OCI-LY1 (cell line): ENCODE measurements around the gene CDC45.

Experiments used
- H2AFZ ChIP-seq: fragments of 200-600 bp; sonication (generic), shearing (Covaris generic); 2 replicates; pipeline ENCODE4 v1.6.0; 2014; ENCODE audit warnings: antibody characterized with exemption, mild to moderate bottlenecking, low read length
- H3F3A ChIP-seq: fragments of 200-600 bp; sonication (generic), shearing (Covaris generic); 2 replicates; pipeline ENCODE4 v1.6.0; 2014; ENCODE audit warnings: mild to moderate bottlenecking, antibody characterized with exemption, low read length, moderate library complexity; ENCODE audit not compliant: insufficient read depth
- H3K27ac ChIP-seq: fragments of 200-600 bp; sonication (generic); 2 replicates; pipeline ENCODE4 v1.5.1; 2014; ENCODE audit warnings: low read length, mixed run types, mild to moderate bottlenecking, low read depth; ENCODE audit not compliant: poor library complexity, severe bottlenecking
- H3K27me3 ChIP-seq: fragments of 200-600 bp; sonication (generic); 2 replicates; pipeline ENCODE4 v1.6.0; 2014; ENCODE audit warnings: antibody characterized with exemption, mild to moderate bottlenecking, low read length, moderate library complexity; ENCODE audit not compliant: insufficient read depth
- H3K36me3 ChIP-seq: fragments of 200-600 bp; sonication (generic); 2 replicates; pipeline ENCODE4 v1.6.1; 2014; ENCODE audit warnings: mild to moderate bottlenecking, antibody characterized with exemption, low read length, moderate library complexity, mixed read lengths; ENCODE audit not compliant: insufficient read depth
- H3K4me1 ChIP-seq: fragments of 200-600 bp; sonication (generic); 2 replicates; pipeline ENCODE4 v1.5.1; 2014; ENCODE audit warnings: mild to moderate bottlenecking, low read length, moderate library complexity; ENCODE audit not compliant: insufficient read depth, severe bottlenecking
- H3K4me2 ChIP-seq: fragments of 200-600 bp; sonication (generic), shearing (Covaris generic); 2 replicates; pipeline ENCODE4 v1.6.1; 2014; ENCODE audit warnings: low read length
- H3K4me3 ChIP-seq: fragments of 200-600 bp; sonication (generic); 2 replicates; pipeline ENCODE4 v1.5.1; 2014; ENCODE audit warnings: low read length, low read depth, mild to moderate bottlenecking, mixed read lengths; ENCODE audit not compliant: poor library complexity, severe bottlenecking
- H3K79me2 ChIP-seq: fragments of 200-600 bp; shearing (Covaris generic); 2 replicates; pipeline ENCODE4 v1.6.1; 2016; ENCODE audit warnings: mixed run types, low read length, mixed read lengths; ENCODE audit not compliant: insufficient read depth
- H3K9ac ChIP-seq: fragments of 200-600 bp; sonication (generic), shearing (Covaris generic); 2 replicates; pipeline ENCODE4 v1.6.1; 2014; ENCODE audit warnings: mild to moderate bottlenecking, low read length, mixed read lengths
- H3K9me2 ChIP-seq: fragments of 200-600 bp; sonication (generic), shearing (Covaris generic); 2 replicates; pipeline ENCODE4 v1.6.1; 2014; ENCODE audit warnings: low read depth, mild to moderate bottlenecking, low read length, mixed read lengths
- H3K9me3 ChIP-seq: fragments of 200-600 bp; shearing (Covaris generic); 2 replicates; pipeline ENCODE4 v1.6.1; 2014; ENCODE audit warnings: low read length, mixed read lengths
- H4K20me1 ChIP-seq: fragments of 200-600 bp; sonication (generic), shearing (Covaris generic); 2 replicates; pipeline ENCODE4 v1.6.0; 2016; ENCODE audit warnings: mild to moderate bottlenecking, low read length; ENCODE audit not compliant: insufficient read depth
- EZH2 ChIP-seq: fragments of 200-600 bp; sonication (generic), shearing (Covaris generic); IDR thresholded peaks from 2 replicates; pipeline ENCODE4 v1.8.0; 2017; ENCODE audit warnings: borderline replicate concordance, mixed run types, mild to moderate bottlenecking, antibody characterized with exemption, low read length, moderate library complexity, mixed read lengths
- TF ChIP-seq, protein P1 (sequence below): fragments of 200-600 bp; sonication (generic), shearing (Covaris generic); IDR thresholded peaks from 2 replicates; pipeline ENCODE4 v1.5.1; 2017; ENCODE audit warnings: mild to moderate bottlenecking, antibody characterized with exemption, low read length, moderate library complexity, mixed read lengths

Gene CDC45

GRCh38 chr22:19455033-19455432 is 24.7 kb upstream of the CDC45 start:
- Histone ChIP-seq H2AFZ (no peak overlapping the region), H3K9me2 (no peaks in the 10 kb centered on the region), H3F3A (no peaks in the 10 kb centered on the region), H3K79me2 (no peaks in the 10 kb centered on the region), H3K9me3 (no peaks in the 10 kb centered on the region), H3K9ac (no peak overlapping the region), H3K4me1 (no peaks in the 10 kb centered on the region), H3K4me2 (no peak overlapping the region), H3K36me3 (peaks cover 85% of the 10 kb centered on the region), H4K20me1 (no peaks in the 10 kb centered on the region), H3K27me3 (no peaks in the 10 kb centered on the region), H3K4me3 (no peak overlapping the region), H3K27ac (no peak overlapping the region)
- TF ChIP-seq EZH2: no peak
- TF ChIP-seq, protein P1, sequence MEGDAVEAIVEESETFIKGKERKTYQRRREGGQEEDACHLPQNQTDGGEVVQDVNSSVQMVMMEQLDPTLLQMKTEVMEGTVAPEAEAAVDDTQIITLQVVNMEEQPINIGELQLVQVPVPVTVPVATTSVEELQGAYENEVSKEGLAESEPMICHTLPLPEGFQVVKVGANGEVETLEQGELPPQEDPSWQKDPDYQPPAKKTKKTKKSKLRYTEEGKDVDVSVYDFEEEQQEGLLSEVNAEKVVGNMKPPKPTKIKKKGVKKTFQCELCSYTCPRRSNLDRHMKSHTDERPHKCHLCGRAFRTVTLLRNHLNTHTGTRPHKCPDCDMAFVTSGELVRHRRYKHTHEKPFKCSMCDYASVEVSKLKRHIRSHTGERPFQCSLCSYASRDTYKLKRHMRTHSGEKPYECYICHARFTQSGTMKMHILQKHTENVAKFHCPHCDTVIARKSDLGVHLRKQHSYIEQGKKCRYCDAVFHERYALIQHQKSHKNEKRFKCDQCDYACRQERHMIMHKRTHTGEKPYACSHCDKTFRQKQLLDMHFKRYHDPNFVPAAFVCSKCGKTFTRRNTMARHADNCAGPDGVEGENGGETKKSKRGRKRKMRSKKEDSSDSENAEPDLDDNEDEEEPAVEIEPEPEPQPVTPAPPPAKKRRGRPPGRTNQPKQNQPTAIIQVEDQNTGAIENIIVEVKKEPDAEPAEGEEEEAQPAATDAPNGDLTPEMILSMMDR: no peak

DNA sequence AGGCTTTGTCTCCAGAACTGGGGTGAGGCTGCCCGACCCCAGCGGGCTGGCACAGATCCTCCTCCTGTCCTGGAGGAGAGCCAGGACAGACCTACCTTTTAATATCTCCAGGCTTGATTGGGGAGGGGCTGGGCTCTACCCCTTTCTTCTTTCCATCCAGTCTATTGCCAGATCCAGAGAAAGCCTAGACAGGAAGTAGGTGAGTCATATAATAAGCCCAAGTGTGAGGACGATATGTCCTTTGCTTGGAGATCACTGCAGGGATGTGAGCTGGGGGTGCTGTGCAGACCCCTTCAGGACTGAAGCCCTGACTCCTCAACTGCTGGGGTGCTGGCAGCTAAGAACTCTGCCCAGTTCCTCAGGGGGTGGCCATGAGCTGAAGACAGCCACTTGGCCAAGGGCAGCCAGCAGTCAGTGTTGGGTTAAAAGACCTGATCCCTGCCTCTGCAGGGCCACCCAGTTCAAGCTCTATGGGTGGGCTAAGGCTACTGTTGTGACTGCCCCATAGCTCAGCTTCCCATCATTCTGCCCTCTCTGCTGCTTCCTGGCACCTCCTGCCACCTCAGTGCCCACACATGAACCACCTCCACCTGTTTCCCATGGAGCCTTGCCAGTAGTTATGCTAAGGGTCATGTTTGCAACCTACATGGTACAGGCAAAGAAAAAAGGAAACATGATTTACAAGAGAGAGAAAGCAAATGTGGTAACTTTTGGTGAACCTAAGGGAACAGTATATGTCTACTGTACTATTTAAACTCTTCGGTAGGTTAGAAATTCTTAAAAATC is 23.9 kb upstream of the CDC45 start:
- Histone ChIP-seq H3K27ac (no peak overlapping the region), H3K79me2 (no peaks in the 10 kb centered on the region)

DNA sequence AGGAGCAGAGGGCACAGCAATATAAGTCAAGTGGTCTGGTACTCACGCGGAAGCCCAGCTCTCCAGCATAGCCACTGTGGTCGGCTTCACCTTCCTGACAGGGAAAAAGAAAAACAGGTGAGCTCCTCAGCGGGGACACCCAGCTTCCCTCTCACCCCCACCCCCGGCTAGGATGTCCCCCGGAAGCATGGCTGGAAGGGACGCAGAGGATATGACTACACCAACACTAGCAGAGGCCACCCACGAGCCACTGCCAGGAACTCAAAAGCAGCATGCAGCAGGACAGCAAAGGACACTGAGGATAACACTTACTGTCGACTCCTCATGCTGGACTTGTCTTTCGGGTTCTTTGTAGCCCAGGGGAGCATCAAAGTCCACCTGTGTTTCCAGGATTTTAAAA is 23.2 kb upstream of the CDC45 start:
- H3K36me3 ChIP-seq: peaks cover 91% of the 10 kb centered on the region
- TF ChIP-seq, protein P1: no peak
- no peak for TF ChIP-seq EZH2
- no peaks in the 10 kb centered on the region for H3K9me2 ChIP-seq
- no peaks in the 10 kb centered on the region for H3K27me3 ChIP-seq
- H3K4me3 ChIP-seq: no peak overlapping the region
- H3K4me1 ChIP-seq: no peaks in the 10 kb centered on the region
- no peaks in the 10 kb centered on the region for H3K79me2 ChIP-seq
- H3K27ac ChIP-seq: no peak overlapping the region
- no peak overlapping the region for H3K4me2 ChIP-seq
- no peaks in the 10 kb centered on the region for H4K20me1 ChIP-seq
- H2AFZ ChIP-seq: no peak overlapping the region
- no peak overlapping the region for H3K9ac ChIP-seq
- H3F3A ChIP-seq: no peaks in the 10 kb centered on the region
- no peaks in the 10 kb centered on the region for H3K9me3 ChIP-seq

More for the DNA sequence above, 23.9 kb upstream of the CDC45 start:
- Histone ChIP-seq H2AFZ (no peak overlapping the region), H3K4me1 (no peaks in the 10 kb centered on the region), H3K9me3 (no peaks in the 10 kb centered on the region), H3K4me3 (no peak overlapping the region), H3K4me2 (no peak overlapping the region), H3K9ac (no peak overlapping the region), H3K36me3 (peaks cover 91% of the 10 kb centered on the region), H3F3A (no peaks in the 10 kb centered on the region), H3K9me2 (no peaks in the 10 kb centered on the region), H4K20me1 (no peaks in the 10 kb centered on the region), H3K27me3 (no peaks in the 10 kb centered on the region)
- TF ChIP-seq, protein P1: no peak
- TF ChIP-seq EZH2: no peak
